CD4-positive, alpha-beta T cell treated with Interferon alpha-2 for 1 hour (primary cell): Measurements from ENCODE around the gene GHR.

Experiments used
- DNase-seq, 2 donors: peaks; one replicate each; pipeline ENCODE4 v3.0.0-alpha.2; 2020 to 2022

The GHR gene

GRCh38 chr5:42745426-42745825, 322.2 kb downstream of the GHR start:
- DNase-seq = no peak

- DNase-seq = no peak
These were observed 322.6 kb downstream of the GHR start for GRCh38 chr5:42745856-42746255.

GRCh38 chr5:42749020-42749419, 325.8 kb downstream of the GHR start:
- peak in 1 of 2 donors; percentile 9 for DNase-seq

- DNase-seq = no peak
These were observed 327.3 kb downstream of the GHR start for GRCh38 chr5:42750507-42750906.

- DNase-seq = no peak
These were observed 327.8 kb downstream of the GHR start for GRCh38 chr5:42751044-42751443.

GRCh38 chr5:42753099-42753498, 329.9 kb downstream of the GHR start:
- no peak for DNase-seq

GRCh38 chr5:42756606-42757601, 333.7 kb downstream of the GHR start, which contains the start of gene CCDC152:
Gene CCDC152 (plus strand): TSS chr5:42756818. CDS start chr5:42759122, 2,304 bp downstream.
- peak; percentile 9 to 63 for DNase-seq

GRCh38 chr5:42759456-42759855, 336.2 kb downstream of the GHR start:
- DNase-seq = no peak

GRCh38 chr5:42760426-42760825, 337.2 kb downstream of the GHR start:
- no peak for DNase-seq

GRCh38 chr5:42761791-42762190, 338.6 kb downstream of the GHR start:
- no peak for DNase-seq

GRCh38 chr5:42767491-42768105, 344.4 kb downstream of the GHR start:
- DNase-seq = peak in 1 of 2 donors; percentile 43

GRCh38 chr5:42768106-42768504, 344.9 kb downstream of the GHR start:
- no peak for DNase-seq

GRCh38 chr5:42770003-42770402, 346.8 kb downstream of the GHR start:
- DNase-seq = no peak
